HepG2 (cell line): Measurements from ENCODE around the gene RIPOR3. TPM values are rescaled to one million over a fixed set of nuclear protein-coding genes. Genes with fewer than 3 reads are reported as not detected.

Source experiments
- BHLHE40 ChIP-seq: IDR thresholded peaks from 2 replicates; pipeline ENCODE4 v1.6.1; 2011; ENCODE audit warnings: low read length, improper control_type of control experiment
- EED ChIP-seq: sonication (generic); formaldehyde crosslinking; IDR thresholded peaks from 2 replicates; pipeline ENCODE4 v1.5.0; 2020; ENCODE audit warnings: mild to moderate bottlenecking, missing genetic modification reagents
- ZNF484 ChIP-seq: sonication (generic); formaldehyde crosslinking; IDR thresholded peaks from 2 replicates; pipeline ENCODE4 v1.5.1; 2020; ENCODE audit warnings: mild to moderate bottlenecking, low read depth, missing genetic modification reagents, borderline replicate concordance
- ZNF709 ChIP-seq: sonication (generic); formaldehyde crosslinking; IDR thresholded peaks from 2 replicates; pipeline ENCODE4 v1.5.0; 2020; ENCODE audit warnings: mild to moderate bottlenecking, missing genetic modification reagents
- polyA plus RNA-seq, 8 experiments: library from polyadenylated mRNA; depleted of rRNA in 3 of 8; stranded (reverse) in 7 of 8; unstranded in 1 of 8; fragments of >200 nt; fragmentation: Illumina TruSeq in 4 of 8; extraction: Trizol in 4 of 8; gene quantifications; 2 replicates each; pipeline versions ENCODE4 v1.2.1 to v1.2.3, GENCODE V29; 2011 to 2016; ENCODE audit warnings: low read depth in 4 of 8, missing spikeins in 1 of 8, mixed read lengths in 1 of 8; ENCODE audit not compliant: insufficient read depth in 1 of 8
- total RNA-seq, 5 experiments: library from RNA; depleted of rRNA; stranded (reverse); fragments of >200 nt; fragmentation: Illumina TruSeq; extraction: Trizol; gene quantifications; 2 replicates each; pipeline ENCODE4 v1.2.3, GENCODE V29; 2016; ENCODE audit warnings: low read depth in 1 of 5
- TF ChIP-seq, protein P1 (sequence below): sonication (generic); formaldehyde crosslinking; IDR thresholded peaks from one replicate; pipeline ENCODE4 v1.5.1; 2020; ENCODE audit warnings: mild to moderate bottlenecking, missing genetic modification reagents; ENCODE audit errors: not compliant biosample characterization
- TF ChIP-seq, protein P2 (sequence below): sonication (generic); formaldehyde crosslinking; IDR thresholded peaks from 2 replicates; pipeline ENCODE4 v1.4.0; 2020; ENCODE audit warnings: low read depth, mild to moderate bottlenecking, missing genetic modification reagents

RIPOR3 gene
- total and polyA plus RNA-seq, 2 of the 13 experiments (the other 11 are each of a cell fraction or from before 2014, with no cell fraction given) = 0.18 TPM; not detected in 1

DNA sequence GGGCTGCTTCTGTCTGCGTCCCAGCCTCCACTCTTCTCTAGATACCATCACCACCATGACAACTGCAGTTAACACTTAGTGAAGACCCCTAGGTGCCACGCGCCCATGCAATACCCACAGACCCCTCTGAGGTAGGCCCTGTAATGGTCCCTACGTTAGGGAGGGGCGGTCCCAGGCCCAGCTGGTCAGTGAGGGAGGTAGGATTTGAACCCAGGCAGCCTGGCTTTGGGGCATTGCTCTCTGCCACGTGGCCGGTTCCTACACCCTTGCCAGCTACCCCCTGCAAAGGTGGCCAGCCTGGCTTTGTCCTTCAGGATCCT is 18.2 kb downstream of the RIPOR3 start (continued):
- TF ChIP-seq, protein P1, sequence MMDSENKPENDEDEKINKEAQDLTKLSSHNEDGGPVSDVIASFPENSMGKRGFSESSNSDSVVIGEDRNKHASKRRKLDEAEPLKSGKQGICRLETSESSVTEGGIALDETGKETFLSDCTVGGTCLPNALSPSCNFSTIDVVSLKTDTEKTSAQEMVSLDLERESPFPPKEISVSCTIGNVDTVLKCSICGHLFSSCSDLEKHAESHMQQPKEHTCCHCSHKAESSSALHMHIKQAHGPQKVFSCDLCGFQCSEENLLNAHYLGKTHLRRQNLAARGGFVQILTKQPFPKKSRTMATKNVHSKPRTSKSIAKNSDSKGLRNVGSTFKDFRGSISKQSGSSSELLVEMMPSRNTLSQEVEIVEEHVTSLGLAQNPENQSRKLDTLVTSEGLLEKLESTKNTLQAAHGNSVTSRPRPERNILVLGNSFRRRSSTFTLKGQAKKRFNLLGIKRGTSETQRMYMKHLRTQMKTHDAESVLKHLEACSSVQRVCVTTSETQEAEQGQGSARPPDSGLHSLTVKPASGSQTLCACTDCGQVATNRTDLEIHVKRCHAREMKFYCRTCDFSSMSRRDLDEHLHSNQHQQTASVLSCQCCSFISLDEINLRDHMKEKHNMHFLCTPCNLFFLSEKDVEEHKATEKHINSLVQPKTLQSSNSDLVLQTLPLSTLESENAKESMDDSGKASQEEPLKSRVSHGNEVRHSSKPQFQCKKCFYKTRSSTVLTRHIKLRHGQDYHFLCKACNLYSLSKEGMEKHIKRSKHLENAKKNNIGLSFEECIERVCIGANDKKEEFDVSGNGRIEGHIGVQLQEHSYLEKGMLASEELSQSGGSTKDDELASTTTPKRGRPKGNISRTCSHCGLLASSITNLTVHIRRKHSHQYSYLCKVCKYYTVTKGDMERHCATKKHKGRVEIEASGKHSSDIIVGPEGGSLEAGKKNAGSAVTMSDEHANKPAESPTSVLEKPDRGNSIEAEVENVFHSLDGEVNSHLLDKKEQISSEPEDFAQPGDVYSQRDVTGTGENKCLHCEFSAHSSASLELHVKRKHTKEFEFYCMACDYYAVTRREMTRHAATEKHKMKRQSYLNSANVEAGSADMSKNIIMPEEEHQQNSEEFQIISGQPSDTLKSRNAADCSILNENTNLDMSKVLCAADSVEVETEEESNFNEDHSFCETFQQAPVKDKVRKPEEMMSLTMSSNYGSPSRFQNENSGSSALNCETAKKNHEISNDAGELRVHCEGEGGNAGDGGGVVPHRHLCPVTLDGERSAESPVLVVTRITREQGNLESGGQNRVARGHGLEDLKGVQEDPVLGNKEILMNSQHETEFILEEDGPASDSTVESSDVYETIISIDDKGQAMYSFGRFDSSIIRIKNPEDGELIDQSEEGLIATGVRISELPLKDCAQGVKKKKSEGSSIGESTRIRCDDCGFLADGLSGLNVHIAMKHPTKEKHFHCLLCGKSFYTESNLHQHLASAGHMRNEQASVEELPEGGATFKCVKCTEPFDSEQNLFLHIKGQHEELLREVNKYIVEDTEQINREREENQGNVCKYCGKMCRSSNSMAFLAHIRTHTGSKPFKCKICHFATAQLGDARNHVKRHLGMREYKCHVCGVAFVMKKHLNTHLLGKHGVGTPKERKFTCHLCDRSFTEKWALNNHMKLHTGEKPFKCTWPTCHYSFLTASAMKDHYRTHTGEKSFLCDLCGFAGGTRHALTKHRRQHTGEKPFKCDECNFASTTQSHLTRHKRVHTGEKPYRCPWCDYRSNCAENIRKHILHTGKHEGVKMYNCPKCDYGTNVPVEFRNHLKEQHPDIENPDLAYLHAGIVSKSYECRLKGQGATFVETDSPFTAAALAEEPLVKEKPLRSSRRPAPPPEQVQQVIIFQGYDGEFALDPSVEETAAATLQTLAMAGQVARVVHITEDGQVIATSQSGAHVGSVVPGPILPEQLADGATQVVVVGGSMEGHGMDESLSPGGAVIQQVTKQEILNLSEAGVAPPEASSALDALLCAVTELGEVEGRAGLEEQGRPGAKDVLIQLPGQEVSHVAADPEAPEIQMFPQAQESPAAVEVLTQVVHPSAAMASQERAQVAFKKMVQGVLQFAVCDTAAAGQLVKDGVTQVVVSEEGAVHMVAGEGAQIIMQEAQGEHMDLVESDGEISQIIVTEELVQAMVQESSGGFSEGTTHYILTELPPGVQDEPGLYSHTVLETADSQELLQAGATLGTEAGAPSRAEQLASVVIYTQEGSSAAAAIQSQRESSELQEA (CRISPR knock-in tag) = no peak
- no peak for TF ChIP-seq BHLHE40
- TF ChIP-seq, protein P2, sequence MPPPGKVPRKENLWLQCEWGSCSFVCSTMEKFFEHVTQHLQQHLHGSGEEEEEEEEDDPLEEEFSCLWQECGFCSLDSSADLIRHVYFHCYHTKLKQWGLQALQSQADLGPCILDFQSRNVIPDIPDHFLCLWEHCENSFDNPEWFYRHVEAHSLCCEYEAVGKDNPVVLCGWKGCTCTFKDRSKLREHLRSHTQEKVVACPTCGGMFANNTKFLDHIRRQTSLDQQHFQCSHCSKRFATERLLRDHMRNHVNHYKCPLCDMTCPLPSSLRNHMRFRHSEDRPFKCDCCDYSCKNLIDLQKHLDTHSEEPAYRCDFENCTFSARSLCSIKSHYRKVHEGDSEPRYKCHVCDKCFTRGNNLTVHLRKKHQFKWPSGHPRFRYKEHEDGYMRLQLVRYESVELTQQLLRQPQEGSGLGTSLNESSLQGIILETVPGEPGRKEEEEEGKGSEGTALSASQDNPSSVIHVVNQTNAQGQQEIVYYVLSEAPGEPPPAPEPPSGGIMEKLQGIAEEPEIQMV (CRISPR knock-in tag) = no peak
- TF ChIP-seq ZNF484 (CRISPR knock-in tag) = no peak
- no peak for TF ChIP-seq ZNF709 (CRISPR knock-in tag)
- 0 out of 2 replicates have a peak, but pooled peaks have one; percentile 85 for TF ChIP-seq EED (CRISPR knock-in tag)
- TF ChIP-seq, all 625 proteins: peak for 15
